GM18508 (cell line): ENCODE results near the gene ZBED3.
"Not testable (repeated sequence)": the region's sequence is repeated elsewhere in the genome, so short reads cannot be mapped to it uniquely, and the experiment has no call there.

ENCODE experiments used
- ATAC-seq: cut with Tn5 transposase; IDR thresholded peaks from one replicate; pipeline ENCODE4 v1.9.1; 2021; ENCODE audit warnings: moderate number of reproducible peaks; ENCODE audit not compliant: insufficient read depth, unreplicated experiment

The ZBED3 gene, protein sequence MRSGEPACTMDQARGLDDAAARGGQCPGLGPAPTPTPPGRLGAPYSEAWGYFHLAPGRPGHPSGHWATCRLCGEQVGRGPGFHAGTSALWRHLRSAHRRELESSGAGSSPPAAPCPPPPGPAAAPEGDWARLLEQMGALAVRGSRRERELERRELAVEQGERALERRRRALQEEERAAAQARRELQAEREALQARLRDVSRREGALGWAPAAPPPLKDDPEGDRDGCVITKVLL

GRCh38 chr5:77086689-77087483, at the start of gene ZBED3:
TSS of gene ZBED3 (minus strand) at chr5:77087285. CDS start at chr5:77077878, 9,407 bp downstream.
- no peak for ATAC-seq

GRCh38 chr5:77133061-77133758, 46.1 kb upstream of the ZBED3 start:
- no peak for ATAC-seq

- no peak for ATAC-seq
Observed at GRCh38 chr5:77131361-77131760, 44.3 kb upstream of the ZBED3 start.

DNA sequence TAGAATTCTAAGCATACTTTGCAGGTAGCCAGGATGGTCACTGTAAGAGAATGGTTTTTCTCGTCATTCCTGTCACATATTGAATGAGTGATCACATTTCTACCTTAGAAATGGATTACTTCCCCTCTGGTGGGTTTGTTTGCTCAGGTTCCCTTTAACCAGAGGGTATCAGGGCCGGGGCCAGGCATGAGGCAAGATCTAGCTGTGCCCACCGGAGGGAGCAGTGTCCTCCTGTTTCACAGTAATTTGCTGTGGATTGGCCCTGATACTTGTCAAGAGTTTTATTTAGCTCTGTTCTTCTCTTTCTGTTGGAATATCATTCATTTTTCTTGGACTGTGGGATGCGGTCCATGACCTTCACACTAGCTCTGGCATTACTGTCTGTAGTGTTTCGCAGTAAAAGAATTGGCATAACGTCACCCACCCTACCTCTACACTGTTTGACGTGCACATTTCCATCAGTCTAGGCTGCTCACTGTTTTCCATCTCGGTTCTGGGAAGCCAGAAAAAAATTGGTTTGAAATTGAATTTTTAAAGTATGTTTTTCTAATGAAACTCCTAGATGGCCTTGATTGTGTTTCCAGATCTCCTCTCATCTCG, 42.4 kb upstream of the ZBED3 start:
- ATAC-seq: no peak

DNA sequence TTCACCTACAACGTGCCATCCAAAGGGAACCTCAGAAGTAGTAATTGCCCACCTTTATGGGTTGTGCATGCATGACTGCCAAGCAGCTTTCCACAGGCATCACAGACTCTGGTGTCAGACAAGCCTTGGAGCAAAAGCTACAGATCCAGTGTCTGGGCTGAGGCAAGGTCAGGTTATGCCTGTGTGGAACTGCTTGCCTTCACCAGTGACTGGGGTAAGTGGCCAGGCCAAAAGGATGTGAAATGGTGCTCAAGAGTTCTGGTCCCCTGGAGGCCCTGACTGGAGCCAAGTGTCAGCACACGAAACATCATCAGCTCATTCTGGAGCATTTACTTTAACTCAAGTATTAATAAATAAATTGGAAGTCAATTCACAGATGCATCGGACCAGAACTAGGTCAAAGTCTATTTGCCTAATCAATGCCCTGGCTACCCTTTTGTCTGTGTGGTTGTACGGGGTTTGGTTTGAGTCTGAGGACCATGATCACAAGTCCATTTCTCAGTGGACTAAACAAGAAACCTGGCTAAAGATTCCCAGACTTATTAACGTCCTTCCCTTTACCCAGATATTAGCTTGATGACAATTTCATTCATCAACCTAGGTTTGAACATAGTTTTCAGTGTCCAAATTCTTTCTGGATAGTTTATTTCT, 41.5 kb upstream of the ZBED3 start:
- ATAC-seq: no peak

DNA sequence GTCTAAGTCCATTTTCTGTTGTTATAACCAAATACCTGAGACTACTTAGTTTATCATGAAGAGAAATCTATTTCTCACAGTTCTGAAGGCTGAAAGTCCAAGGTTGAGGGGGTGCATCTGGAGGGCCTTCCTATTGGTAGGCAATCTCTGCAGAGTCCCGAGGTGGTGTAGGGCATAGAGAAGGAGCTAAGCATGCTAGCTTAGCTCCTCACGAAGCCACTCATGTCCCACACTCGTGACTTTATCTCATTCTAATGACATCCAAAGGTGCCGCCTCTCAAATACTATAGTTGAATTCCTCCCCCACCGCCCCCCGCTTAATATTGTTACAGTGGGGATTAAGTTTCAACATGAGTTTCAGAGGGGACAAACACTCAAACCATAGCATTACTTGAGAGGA, 36.0 kb upstream of the ZBED3 start:
- no peak for ATAC-seq

- ATAC-seq: no peak
Observed at GRCh38 chr5:77120706-77121105, 33.6 kb upstream of the ZBED3 start.

GRCh38 chr5:77120086-77120485, 33.0 kb upstream of the ZBED3 start:
- no peak for ATAC-seq

GRCh38 chr5:77117161-77117560, 30.1 kb upstream of the ZBED3 start:
- no peak for ATAC-seq

- ATAC-seq: not testable (repeated sequence)
Observed at GRCh38 chr5:77107035-77107434, 19.9 kb upstream of the ZBED3 start.

DNA sequence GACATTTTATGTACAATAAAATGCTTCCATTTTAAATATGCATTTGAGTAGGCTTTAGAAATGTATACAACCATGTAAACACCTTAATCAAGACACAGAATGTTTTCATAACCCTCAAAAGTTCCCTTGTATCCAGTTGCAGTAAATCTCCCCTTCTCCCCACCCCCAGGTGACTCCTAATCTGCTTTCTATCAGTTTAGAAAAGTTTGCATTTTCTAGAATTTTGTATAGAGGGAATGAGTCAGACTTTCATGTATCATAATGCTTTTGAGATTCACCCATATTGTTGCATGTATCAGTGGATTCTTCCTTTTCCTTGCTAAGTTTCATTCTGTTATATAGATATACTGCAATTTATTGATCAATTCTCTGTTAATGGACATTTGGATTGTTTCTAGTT, 17.7 kb upstream of the ZBED3 start:
- ATAC-seq: no peak

DNA sequence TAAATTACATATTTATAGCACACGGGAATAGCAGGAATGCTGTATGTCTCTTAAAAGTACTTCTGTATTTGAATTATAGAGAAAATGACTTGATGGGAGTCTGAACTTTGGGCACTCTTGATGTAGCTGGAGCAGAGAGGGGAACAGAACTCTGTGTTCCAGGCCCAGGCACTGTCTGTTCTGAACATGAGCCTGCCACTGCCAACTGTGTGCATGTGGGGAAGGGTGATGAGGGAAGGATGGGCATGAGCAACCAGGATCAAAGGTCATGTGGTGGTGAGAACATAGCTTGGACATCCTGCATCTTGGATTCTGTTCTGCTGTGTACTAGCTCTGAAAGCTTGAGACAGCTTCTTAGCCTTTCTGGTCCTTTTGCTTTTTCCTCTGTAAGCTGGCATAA, 16.4 kb upstream of the ZBED3 start:
- ATAC-seq: no peak

DNA sequence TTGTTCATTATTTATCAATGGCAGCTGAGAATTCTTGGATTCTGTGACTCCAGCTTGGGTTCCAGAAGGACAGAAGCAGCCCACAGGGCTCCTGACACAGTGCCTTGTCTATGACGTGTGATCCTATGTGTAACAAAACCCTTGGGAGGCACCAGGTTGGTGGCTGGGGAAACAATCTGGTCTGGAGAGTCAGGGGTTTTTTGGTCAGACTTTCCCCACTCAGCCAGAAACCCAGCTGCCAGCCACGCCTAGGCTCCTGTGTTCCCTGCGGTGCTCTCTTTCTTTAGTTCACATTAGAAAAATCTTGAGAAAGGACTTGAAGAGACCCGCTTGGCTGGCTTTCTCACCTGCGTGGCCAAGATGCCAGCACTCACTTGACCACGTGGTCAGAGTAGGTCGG, 15.5 kb upstream of the ZBED3 start:
- ATAC-seq: no peak

DNA sequence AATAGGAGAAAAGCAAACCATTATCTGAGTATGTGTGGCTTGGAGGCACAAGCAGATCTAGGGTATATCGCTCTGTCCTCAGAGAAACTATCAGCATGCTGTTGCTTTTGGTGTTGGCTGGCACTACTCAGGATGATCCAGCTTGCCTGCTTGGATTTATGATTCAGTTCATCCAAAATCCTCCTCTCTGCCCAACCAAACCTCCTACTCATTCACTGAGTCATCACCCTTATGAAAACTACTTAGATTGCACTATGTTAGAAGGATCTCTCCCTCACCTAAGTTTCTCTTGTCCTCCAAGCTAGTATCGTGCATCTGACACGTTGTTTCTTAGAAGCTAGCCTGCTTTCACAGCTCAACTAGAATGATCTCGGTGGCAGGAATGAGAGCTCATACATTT, 14.2 kb upstream of the ZBED3 start:
- no peak for ATAC-seq

- ATAC-seq: no peak
Observed at GRCh38 chr5:77095189-77095588, 8.1 kb upstream of the ZBED3 start.

GRCh38 chr5:77087484-77088261, 588 bp upstream of the ZBED3 start:
- no peak for ATAC-seq

DNA sequence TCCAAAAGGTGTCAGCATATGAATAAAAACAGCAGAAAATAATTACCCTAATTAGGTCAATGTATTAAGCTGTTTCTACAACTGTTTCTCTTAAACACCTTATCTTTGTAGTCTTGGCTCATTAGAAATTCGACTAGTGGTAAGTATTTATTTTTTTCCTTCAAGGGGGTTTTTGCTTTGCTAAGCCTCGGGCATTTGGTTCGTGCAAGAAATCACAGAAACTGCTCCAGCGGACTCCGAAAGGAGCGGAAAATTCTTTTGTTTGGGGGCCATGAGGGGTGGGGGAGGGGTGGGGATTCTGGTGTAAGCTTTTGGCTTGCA, 757 bp downstream of the ZBED3 start:
- no peak for ATAC-seq

DNA sequence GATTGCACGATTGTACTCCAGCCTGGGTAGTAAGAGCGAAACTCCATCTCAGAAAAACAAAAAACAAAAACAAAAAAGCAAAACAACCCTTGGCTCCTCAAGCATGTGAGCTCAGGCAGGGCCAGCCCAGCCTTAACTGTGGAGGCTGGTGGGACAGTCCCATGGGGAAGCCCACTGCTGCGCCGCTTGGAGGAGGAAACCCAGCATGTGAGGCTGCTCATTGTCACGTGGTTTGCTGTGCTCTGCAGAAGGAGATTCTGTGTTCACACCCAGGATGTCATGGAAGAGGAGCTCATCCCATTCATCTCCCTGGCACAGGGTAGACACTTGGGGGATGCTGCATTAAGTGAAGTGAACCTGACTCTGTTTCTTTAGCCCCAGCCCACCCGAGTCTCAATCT, 4.0 kb downstream of the ZBED3 start:
- ATAC-seq: no peak

GRCh38 chr5:77082280-77082679, 4.8 kb downstream of the ZBED3 start:
- ATAC-seq: no peak

DNA sequence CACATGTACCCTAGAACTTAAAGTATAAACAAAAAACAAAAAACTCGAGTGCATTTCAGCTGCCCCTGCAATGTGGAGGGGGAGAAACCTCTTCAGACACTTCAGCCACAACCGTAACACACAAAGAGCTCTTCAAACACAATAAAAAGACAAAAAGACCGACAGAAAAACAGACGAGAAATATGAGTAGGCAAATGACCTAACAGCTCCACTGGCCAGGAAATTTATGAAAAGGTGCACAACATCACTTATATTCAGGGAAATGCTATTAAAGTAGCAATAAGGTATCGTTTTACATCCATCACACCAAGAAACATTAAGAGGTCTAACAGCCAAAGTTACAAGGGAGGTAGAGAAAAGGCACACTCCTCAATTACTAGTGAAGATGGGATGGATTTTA, 6.2 kb downstream of the ZBED3 start:
- no peak for ATAC-seq
